Measurements from ENCODE around the gene PPRC1.
A peak's percentile ranks its signal among the peaks of the same experiment; 100 is the strongest.

PPRC1 gene, protein sequence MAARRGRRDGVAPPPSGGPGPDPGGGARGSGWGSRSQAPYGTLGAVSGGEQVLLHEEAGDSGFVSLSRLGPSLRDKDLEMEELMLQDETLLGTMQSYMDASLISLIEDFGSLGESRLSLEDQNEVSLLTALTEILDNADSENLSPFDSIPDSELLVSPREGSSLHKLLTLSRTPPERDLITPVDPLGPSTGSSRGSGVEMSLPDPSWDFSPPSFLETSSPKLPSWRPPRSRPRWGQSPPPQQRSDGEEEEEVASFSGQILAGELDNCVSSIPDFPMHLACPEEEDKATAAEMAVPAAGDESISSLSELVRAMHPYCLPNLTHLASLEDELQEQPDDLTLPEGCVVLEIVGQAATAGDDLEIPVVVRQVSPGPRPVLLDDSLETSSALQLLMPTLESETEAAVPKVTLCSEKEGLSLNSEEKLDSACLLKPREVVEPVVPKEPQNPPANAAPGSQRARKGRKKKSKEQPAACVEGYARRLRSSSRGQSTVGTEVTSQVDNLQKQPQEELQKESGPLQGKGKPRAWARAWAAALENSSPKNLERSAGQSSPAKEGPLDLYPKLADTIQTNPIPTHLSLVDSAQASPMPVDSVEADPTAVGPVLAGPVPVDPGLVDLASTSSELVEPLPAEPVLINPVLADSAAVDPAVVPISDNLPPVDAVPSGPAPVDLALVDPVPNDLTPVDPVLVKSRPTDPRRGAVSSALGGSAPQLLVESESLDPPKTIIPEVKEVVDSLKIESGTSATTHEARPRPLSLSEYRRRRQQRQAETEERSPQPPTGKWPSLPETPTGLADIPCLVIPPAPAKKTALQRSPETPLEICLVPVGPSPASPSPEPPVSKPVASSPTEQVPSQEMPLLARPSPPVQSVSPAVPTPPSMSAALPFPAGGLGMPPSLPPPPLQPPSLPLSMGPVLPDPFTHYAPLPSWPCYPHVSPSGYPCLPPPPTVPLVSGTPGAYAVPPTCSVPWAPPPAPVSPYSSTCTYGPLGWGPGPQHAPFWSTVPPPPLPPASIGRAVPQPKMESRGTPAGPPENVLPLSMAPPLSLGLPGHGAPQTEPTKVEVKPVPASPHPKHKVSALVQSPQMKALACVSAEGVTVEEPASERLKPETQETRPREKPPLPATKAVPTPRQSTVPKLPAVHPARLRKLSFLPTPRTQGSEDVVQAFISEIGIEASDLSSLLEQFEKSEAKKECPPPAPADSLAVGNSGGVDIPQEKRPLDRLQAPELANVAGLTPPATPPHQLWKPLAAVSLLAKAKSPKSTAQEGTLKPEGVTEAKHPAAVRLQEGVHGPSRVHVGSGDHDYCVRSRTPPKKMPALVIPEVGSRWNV (N-terminal part only)

GRCh38 chr10:102132563-102133372 is at the start of gene PPRC1:
PPRC1 (plus strand) TSS chr10:102133040; CDS start chr10:102133069, 29 bp downstream.
- peak; percentile 99 for DNase-seq (ENCODE audit: low read depth)

DNA sequence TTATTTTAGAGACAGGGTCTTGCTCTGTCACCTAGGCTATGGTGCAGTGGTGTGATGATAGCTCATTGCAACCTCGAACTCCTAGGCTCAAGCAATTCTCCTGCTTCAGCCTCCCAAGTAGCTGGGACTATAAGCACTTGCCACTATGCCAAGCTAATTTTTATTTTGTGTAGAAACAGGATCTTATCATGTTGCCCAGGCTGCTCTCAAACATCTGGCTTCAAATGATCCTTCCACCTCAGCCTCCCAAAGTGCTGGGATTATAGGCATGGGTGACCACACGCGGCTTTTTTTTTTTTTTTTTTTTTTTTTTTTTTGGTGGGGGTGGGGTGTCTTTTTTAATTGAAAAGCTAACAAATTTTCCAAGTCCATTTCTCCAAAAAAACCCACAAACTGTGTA is 49.3 kb upstream of the PPRC1 start:
- DNase-seq (ENCODE audit: low read depth) = no peak

- DNase-seq (ENCODE audit: low read depth) = no peak
Measured at GRCh38 chr10:102085336-102085735, 47.5 kb upstream of the PPRC1 start.

GRCh38 chr10:102086196-102086595 is 46.6 kb upstream of the PPRC1 start:
- DNase-seq (ENCODE audit: low read depth) = no peak

- peak; percentile 35 for DNase-seq (ENCODE audit: low read depth)
Measured at GRCh38 chr10:102090772-102091171, 42.1 kb upstream of the PPRC1 start.

DNA sequence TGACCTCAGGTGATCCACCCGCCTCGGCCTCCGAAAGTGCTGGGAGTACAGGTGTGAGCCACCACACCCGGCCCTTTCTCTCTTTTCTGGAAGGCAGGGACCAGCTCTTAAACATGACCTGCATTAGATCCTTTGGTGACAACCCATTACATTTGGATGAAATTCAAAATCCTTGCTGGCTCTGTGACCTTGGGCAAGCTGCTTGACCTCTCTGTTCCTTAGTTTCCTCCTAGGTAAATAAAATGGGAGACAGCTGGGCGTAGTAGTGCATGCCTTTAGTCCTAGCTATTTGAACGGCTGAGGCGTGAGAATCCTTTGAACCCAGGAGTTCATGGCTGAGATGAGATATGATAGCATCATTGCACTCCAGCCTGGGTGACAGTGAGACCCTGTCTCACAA is 36.4 kb upstream of the PPRC1 start:
- no peak for DNase-seq (ENCODE audit: low read depth)

DNA sequence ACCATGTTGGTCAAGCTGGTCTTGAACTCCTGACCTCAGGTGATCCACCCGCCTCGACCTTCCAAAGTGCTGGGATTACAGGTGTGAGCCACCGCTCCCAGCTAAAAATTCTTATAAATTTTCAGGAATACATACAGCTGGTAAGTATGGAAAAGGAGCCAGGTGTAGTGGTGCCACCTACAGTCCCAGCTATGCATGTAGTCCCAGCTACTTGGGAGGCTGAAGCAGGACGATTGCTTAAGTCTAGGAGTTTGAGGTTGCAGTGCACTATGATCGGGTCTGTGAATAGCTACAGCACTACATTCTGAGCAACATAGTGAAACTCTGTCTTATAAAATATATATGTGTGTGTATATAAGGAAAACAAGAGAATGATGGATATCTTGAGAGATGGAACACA is 31.7 kb upstream of the PPRC1 start:
- no peak for DNase-seq (ENCODE audit: low read depth)

- DNase-seq (ENCODE audit: low read depth) = peak; percentile 49
Measured at GRCh38 chr10:102102421-102102820, 30.4 kb upstream of the PPRC1 start.

DNA sequence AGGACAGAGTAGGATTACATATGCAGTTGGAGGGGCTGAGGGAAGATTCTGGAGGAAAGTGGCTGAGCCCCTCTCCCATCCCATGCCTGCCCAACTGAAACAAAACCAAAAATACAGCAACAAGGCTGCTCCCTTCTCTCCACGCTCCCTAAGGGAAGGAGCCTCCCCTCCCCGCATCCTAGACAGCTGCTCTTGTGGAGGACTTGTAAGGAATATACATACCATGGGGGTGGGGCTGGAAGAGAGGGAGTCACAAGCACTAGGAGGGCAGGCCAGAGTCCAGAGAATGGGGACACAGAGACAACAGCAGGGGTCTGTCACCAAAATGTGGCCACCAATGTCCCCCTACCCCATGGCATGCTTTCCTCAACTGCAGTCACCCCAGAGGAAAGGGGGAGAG is 25.8 kb upstream of the PPRC1 start:
- no peak for DNase-seq (ENCODE audit: low read depth)

DNA sequence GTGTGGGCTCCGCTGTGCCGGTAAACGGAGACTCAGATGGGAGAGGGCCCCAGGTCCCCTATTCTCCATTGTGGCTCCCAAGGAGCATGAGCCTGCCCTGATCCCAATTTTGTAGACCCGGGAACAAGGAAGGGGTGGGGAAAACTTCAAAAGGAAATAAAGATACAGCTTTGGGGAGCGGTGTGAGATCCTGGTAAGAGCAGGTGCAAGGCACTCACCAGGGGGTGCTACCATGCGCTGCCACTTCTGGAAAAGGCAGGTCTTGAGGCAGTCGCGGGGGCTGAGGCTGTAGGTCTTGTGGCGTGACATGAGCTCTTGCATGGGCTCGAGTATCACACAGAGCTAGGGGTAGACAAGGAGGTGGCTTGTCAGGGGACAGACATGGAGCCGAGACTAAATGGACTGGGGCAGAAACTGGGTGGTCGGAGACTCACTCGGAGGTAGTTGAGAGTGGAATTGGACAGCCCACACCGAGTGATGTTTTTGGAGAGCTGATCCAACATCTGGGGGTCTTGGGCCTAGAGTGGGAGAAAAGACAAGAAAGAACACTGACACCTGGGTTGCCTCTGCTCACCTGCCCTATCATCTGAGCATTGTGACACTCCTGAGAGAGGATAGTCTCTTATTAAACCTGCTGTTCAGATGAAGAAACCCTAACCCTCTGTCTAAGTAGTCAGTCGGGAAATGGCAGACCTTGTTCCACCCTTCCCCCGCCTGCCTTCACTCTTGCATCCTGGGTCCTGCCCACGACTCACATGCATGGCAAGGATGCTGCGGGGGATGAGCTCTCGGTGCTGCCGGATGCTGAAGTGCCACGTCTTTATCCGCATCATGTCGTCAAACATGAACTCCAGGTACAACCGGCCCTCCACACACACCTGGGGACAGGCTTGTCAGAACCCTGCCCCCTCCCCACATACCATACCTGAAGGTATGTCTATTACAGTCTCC is 23.4 kb upstream of the PPRC1 start:
- DNase-seq (ENCODE audit: low read depth) = no peak

- no peak for DNase-seq (ENCODE audit: low read depth)
Measured at GRCh38 chr10:102111276-102111675, 21.6 kb upstream of the PPRC1 start.

DNA sequence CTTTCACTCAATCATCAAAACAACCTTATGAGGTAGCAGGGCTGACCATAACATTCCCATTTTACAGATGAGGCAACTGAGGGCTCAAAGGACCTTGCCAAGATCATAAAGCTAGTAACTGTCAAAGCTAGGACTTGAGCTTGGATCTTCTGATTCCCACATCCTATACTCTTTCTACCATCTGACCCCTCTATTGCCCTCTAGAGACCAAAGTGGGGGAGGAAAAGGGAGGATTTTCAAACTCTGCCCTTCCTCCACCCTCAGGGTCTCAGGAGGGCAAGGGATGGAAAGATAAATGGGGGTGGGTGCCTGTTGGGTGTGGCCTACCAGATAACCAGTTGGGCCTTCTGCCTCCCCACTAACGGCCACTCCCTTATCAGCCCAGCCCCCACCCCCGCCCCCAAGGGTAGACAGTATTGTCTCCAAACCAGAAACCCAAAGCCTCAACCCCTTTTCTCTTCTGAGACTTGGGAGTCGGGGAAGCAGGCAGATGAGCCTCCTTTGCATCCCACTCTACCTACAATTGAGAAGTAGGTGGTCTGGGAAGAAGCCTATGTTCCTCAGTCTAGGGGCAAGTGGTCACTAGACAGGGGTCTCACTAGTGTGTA is 20.5 kb upstream of the PPRC1 start:
- no peak for DNase-seq (ENCODE audit: low read depth)

DNA sequence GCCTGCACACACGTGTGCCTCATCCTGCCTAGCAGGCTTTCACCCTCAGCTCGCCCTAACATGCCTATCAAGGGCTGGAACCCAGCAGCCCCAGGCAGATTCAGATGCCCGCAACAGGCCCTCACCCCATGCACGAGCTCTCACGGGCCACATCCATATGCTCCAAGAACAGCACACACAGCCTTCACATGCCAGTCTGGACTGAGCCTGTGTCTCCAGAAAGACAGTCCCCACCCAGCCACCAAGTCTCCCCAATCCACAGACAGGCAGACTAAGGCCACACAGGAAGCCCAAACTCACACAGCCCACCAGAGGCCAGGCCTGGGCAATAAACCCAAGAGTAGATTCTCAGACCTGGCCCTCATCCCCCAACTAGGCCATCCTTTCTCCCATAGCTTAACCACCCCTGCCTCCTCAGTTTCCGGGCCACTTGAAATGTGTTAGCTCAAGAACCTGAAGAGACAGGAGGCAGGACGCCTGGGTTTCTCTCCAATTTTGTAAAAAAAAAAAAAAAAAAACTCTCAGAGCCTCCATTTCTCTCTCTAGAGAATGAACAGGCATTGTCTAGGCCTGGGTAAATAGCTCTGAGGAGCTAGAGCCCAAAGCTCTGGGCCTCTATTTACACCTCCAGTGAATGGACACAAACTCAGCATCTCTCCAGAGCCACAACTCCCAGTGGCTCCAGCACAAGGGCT is 19.4 kb upstream of the PPRC1 start:
- DNase-seq (ENCODE audit: low read depth) = peak; percentile 24

DNA sequence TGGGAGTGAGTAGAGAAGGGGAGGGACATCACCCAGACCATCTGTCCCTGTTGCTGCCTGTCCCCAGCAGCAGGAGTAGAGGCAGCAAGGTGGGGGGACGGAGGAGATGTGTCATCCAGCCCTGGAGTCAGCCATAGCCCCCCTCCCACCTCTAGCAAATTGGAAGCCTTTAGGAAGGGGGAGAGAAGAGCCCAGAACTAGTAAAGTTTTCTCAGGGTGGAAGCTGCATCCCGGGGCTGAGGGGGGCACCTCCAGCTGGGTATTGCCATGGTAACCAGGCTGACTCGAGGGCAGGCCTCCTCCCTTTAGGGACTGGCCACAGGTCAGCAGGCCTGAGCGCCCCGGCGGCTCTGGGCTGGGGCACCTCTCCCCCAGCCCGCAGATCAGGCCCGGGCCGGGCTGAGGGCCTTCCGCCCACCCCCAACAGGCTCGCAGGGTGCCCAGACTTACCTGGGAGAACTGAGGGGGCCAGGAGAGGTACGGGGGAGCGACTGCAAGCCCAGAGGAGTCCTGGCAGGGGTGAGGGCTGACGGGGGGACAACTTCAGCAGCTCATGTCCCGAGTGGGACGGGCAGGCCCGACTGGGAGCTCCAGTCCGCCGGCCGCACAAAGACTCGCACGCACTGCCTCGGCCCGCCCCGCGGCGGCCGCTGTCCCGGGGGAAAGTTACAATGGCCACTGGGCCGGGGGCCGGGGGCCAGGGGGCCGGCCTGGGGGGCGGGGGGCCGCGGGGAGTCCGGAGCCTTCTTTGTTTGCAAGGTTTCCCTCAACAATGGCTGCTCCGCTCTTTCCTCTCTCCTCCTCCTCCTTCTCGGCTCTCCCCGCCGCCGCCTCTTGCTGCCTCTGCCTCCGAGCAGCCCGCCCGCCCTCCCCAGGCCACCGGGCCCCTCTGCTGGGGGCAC is 18.6 kb upstream of the PPRC1 start:
- DNase-seq (ENCODE audit: low read depth) = peak; percentile 42

GRCh38 chr10:102114861-102115618 is 17.8 kb upstream of the PPRC1 start:
- DNase-seq (ENCODE audit: low read depth) = peak; percentile 88

- DNase-seq (ENCODE audit: low read depth) = peak; percentile 41
Measured at GRCh38 chr10:102115775-102116174, 17.1 kb upstream of the PPRC1 start.

DNA sequence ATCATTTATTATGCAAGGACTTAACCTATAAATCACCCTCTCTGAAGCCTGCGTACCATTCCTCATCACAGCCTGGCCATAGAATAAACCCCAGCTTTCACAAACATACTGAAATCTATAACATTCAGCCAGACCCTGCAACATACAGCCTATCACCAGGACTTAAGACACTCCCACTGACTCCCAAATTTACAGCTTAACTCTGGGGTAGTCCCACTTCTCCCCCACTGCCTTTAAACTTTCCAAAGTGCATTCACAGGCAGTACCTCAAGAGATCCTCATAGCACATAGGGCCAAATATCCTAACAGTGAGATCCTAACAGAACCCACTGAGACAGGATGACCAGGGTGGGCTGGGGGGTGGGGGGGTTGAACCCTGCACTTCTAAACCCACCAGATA is 16.2 kb upstream of the PPRC1 start:
- no peak for DNase-seq (ENCODE audit: low read depth)
